ENCODE results near the gene RPL32. TPM values are rescaled to one million over a fixed set of nuclear protein-coding genes. Genes with fewer than 3 reads are reported as not detected.

The RPL32 gene
- total RNA-seq, 1 donor from 2014 or later, result 3,423 TPM

GRCh38 chr3:12816521-12817342 lies 24.6 kb downstream of the RPL32 start:
- H3K27me3 ChIP-seq (ENCODE audit: control insufficient read depth, insufficient read depth, low read length), result no peaks in the 10 kb centered on the region
- no peak for TF ChIP-seq CTCF (IDR thresholded peaks at IDR 0.05; ENCODE audit: insufficient read depth, low read length, poor library complexity, severe bottlenecking)

DNA sequence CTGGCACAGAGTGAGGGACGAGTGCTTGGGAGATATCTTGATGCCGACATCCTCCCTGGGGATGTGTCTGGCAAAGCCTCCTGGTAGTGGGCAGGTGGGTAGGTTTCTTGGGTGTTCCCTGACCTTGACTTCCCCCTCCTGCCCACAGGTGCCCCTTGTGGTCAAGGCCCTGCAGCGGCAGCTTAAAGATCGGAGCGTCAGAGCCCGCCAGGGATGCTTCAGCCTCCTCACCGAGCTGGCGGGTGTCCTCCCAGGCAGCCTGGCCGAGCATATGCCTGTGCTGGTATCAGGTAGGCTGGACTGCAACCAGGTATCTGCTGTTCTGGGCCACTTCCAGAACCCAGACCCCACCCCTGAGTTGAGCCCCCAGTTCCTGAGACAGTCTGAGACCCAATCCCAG lies 25.6 kb downstream of the RPL32 start:
- TF ChIP-seq CTCF (IDR thresholded peaks at IDR 0.05; ENCODE audit: insufficient read depth, low read length, poor library complexity, severe bottlenecking), result no peak
- no peak for DNase-seq (ENCODE audit: low read depth)
- H3K4me3 ChIP-seq (ENCODE audit: low read depth, low read length), result no peak overlapping the region
- no peaks in the 10 kb centered on the region for H3K36me3 ChIP-seq (ENCODE audit: control insufficient read depth, insufficient read depth, low read length)
- H3K27me3 ChIP-seq (ENCODE audit: control insufficient read depth, insufficient read depth, low read length), result no peaks in the 10 kb centered on the region

More at GRCh38 chr3:12816521-12817342, 24.6 kb downstream of the RPL32 start:
- no peaks in the 10 kb centered on the region for H3K36me3 ChIP-seq (ENCODE audit: control insufficient read depth, insufficient read depth, low read length)
- no peak for DNase-seq (ENCODE audit: low read depth)
- no peak overlapping the region for H3K4me3 ChIP-seq (ENCODE audit: low read depth, low read length)

- H3K27me3 ChIP-seq (ENCODE audit: control insufficient read depth, insufficient read depth, low read length), result no peaks in the 10 kb centered on the region
- no peak overlapping the region for H3K4me3 ChIP-seq (ENCODE audit: low read depth, low read length)
- no peak for TF ChIP-seq CTCF (IDR thresholded peaks at IDR 0.05; ENCODE audit: insufficient read depth, low read length, poor library complexity, severe bottlenecking)
- no peaks in the 10 kb centered on the region for H3K36me3 ChIP-seq (ENCODE audit: control insufficient read depth, insufficient read depth, low read length)
- DNase-seq (ENCODE audit: low read depth), result no peak
These were observed 26.3 kb downstream of the RPL32 start for GRCh38 chr3:12815078-12815477.

GRCh38 chr3:12813967-12814366 lies 27.4 kb downstream of the RPL32 start:
- no peak for TF ChIP-seq CTCF (IDR thresholded peaks at IDR 0.05; ENCODE audit: insufficient read depth, low read length, poor library complexity, severe bottlenecking)
- DNase-seq (ENCODE audit: low read depth), result no peak
- Histone ChIP-seq H3K27me3 (ENCODE audit: control insufficient read depth, insufficient read depth, low read length) (no peaks in the 10 kb centered on the region), H3K36me3 (ENCODE audit: control insufficient read depth, insufficient read depth, low read length) (no peaks in the 10 kb centered on the region), H3K4me3 (ENCODE audit: low read depth, low read length) (no peak overlapping the region)

DNA sequence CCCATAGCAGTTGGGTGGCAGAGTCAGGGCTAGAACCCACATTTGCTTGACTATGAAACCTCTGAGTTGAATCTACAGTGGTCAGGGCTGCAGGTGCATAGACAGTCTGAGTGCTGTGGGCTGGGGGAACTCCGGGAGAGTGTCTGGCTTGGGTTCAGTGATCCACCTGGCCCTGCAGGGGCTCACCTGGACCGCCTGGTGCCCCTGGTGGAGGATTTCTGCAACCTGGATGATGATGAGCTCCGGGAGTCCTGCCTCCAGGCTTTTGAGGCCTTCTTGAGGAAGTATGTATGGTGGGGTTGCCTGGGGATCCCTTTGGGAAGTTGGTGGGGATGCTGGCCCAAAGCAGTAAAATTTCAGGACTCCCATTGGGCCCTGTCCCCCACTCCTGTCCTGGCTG lies 28.6 kb downstream of the RPL32 start:
- no peak for TF ChIP-seq CTCF (IDR thresholded peaks at IDR 0.05; ENCODE audit: insufficient read depth, low read length, poor library complexity, severe bottlenecking)
- no peak for DNase-seq (ENCODE audit: low read depth)
- H3K27me3 ChIP-seq (ENCODE audit: control insufficient read depth, insufficient read depth, low read length), result no peaks in the 10 kb centered on the region
- H3K4me3 ChIP-seq (ENCODE audit: low read depth, low read length), result no peak overlapping the region
- no peaks in the 10 kb centered on the region for H3K36me3 ChIP-seq (ENCODE audit: control insufficient read depth, insufficient read depth, low read length)

DNA sequence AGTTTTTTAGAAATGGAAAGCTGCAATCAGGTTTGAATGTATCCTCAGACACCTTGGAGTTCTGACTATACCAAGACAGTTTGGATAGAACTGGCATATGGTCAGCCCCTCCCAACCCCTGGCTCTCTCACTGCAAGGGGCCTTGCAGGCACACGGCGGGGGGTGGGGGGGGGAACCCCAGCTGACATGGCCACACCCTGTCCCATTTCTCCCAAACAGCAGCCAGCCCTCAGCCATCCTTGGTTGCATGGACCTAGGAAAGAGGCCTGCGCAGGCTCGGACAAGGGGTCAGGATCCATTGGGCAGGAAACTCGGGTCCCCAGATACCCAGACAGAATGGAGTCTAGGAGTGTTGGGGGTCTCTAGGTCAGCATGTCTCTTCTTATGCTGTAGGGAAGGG lies 30.4 kb downstream of the RPL32 start:
- H3K4me3 ChIP-seq (ENCODE audit: low read depth, low read length), result no peak overlapping the region
- H3K27me3 ChIP-seq (ENCODE audit: control insufficient read depth, insufficient read depth, low read length), result no peaks in the 10 kb centered on the region
- DNase-seq (ENCODE audit: low read depth), result no peak
- no peak for TF ChIP-seq CTCF (IDR thresholded peaks at IDR 0.05; ENCODE audit: insufficient read depth, low read length, poor library complexity, severe bottlenecking)
- H3K36me3 ChIP-seq (ENCODE audit: control insufficient read depth, insufficient read depth, low read length), result no peaks in the 10 kb centered on the region
